Dendritic cell treated with granulocyte-macrophage colony-stimulating factor and Interleukin-4, amounts not matched to agents 40 ng/mL and 50 ng/mL, for 4 days (primary cell): ENCODE measurements around the gene FNDC5.

ENCODE experiments used
- H3K27ac Mint-ChIP-seq: one replicate; pipeline ENCODE4 v1.8.0; 2022; ENCODE audit warnings: mild to moderate bottlenecking, mixed read lengths
- H3K27me3 Mint-ChIP-seq: one replicate; pipeline ENCODE4 v1.8.0; 2022; ENCODE audit warnings: mild to moderate bottlenecking, mixed read lengths
- H3K36me3 Mint-ChIP-seq: one replicate; pipeline ENCODE4 v1.8.0; 2022; ENCODE audit warnings: low read depth, mixed read lengths
- H3K4me1 Mint-ChIP-seq: one replicate; pipeline ENCODE4 v1.8.0; 2022; ENCODE audit warnings: low read depth, mixed read lengths
- H3K4me3 Mint-ChIP-seq: one replicate; pipeline ENCODE4 v1.8.0; 2022; ENCODE audit warnings: mild to moderate bottlenecking, moderate library complexity, mixed read lengths
- H3K9me3 Mint-ChIP-seq: one replicate; pipeline ENCODE4 v1.8.0; 2022; ENCODE audit warnings: mixed read lengths
- intact Hi-C: fragments of 100-400 bp; cut with micrococcal nuclease; formaldehyde crosslinking; loops from one replicate; pipeline ENCODE4 v1.15.0; 2022

The FNDC5 gene

GRCh38 chr1:32859915-32860314 is 10.8 kb downstream of the FNDC5 start:
- Mint-ChIP-seq H3K9me3 (no peaks in the 10 kb centered on the region), H3K27ac (no peak overlapping the region), H3K4me3 (no peak overlapping the region), H3K27me3 (no peaks in the 10 kb centered on the region), H3K4me1 (peaks cover 8% of the 10 kb centered on the region), H3K36me3 (peaks cover 84% of the 10 kb centered on the region)
- intact Hi-C loops: no loop called here

GRCh38 chr1:32858791-32859190 is 11.9 kb downstream of the FNDC5 start:
- intact Hi-C loops: no loop called here
- Mint-ChIP-seq H3K27me3 (no peaks in the 10 kb centered on the region), H3K9me3 (no peaks in the 10 kb centered on the region), H3K36me3 (peaks cover 86% of the 10 kb centered on the region), H3K27ac (no peak overlapping the region), H3K4me3 (no peak overlapping the region), H3K4me1 (peaks cover 8% of the 10 kb centered on the region)

- H3K4me1 Mint-ChIP-seq: peaks cover 8% of the 10 kb centered on the region
- peaks cover 87% of the 10 kb centered on the region for H3K36me3 Mint-ChIP-seq
Measured at GRCh38 chr1:32858136-32858535, 12.6 kb downstream of the FNDC5 start.

GRCh38 chr1:32855861-32856617 is 14.7 kb downstream of the FNDC5 start:
- Mint-ChIP-seq H3K4me3 (no peak overlapping the region), H3K27ac (no peak overlapping the region), H3K4me1 (no peaks in the 10 kb centered on the region), H3K36me3 (peaks cover 85% of the 10 kb centered on the region), H3K9me3 (no peaks in the 10 kb centered on the region), H3K27me3 (no peaks in the 10 kb centered on the region)
- intact Hi-C loops: no loop called here

More at GRCh38 chr1:32858136-32858535, 12.6 kb downstream of the FNDC5 start:
- H3K27ac Mint-ChIP-seq: no peak overlapping the region
- H3K4me3 Mint-ChIP-seq: no peak overlapping the region
- H3K9me3 Mint-ChIP-seq: no peaks in the 10 kb centered on the region
- intact Hi-C loops: no loop called here
- no peaks in the 10 kb centered on the region for H3K27me3 Mint-ChIP-seq

GRCh38 chr1:32848354-32849063 is 22.2 kb downstream of the FNDC5 start:
- H3K4me3 Mint-ChIP-seq: no peak overlapping the region
- peaks cover 66% of the 10 kb centered on the region for H3K36me3 Mint-ChIP-seq
- no peaks in the 10 kb centered on the region for H3K27me3 Mint-ChIP-seq
- intact Hi-C loops: no loop called here
- no peaks in the 10 kb centered on the region for H3K4me1 Mint-ChIP-seq
- H3K9me3 Mint-ChIP-seq: no peaks in the 10 kb centered on the region
- no peak overlapping the region for H3K27ac Mint-ChIP-seq

GRCh38 chr1:32831878-32832277 is 38.8 kb downstream of the FNDC5 start:
- no peak overlapping the region for H3K27ac Mint-ChIP-seq
- intact Hi-C loops: no loop called here
- H3K4me3 Mint-ChIP-seq: no peak overlapping the region
- no peaks in the 10 kb centered on the region for H3K4me1 Mint-ChIP-seq
- peaks cover 88% of the 10 kb centered on the region for H3K36me3 Mint-ChIP-seq
- H3K9me3 Mint-ChIP-seq: no peaks in the 10 kb centered on the region
- H3K27me3 Mint-ChIP-seq: no peaks in the 10 kb centered on the region

GRCh38 chr1:32830092-32830852 is 40.4 kb downstream of the FNDC5 start:
- no peak overlapping the region for H3K27ac Mint-ChIP-seq
- H3K4me3 Mint-ChIP-seq: no peak overlapping the region
- no peaks in the 10 kb centered on the region for H3K9me3 Mint-ChIP-seq
- peaks cover 1% of the 10 kb centered on the region for H3K4me1 Mint-ChIP-seq
- intact Hi-C loops: no loop called here
- no peaks in the 10 kb centered on the region for H3K27me3 Mint-ChIP-seq
- peaks cover 84% of the 10 kb centered on the region for H3K36me3 Mint-ChIP-seq

GRCh38 chr1:32828341-32828740 is 42.4 kb downstream of the FNDC5 start:
- Mint-ChIP-seq H3K36me3 (peaks cover 71% of the 10 kb centered on the region), H3K27ac (no peak overlapping the region), H3K27me3 (no peaks in the 10 kb centered on the region), H3K4me1 (peaks cover 12% of the 10 kb centered on the region), H3K9me3 (no peaks in the 10 kb centered on the region), H3K4me3 (no peak overlapping the region)
- intact Hi-C loops: no loop called here

GRCh38 chr1:32825181-32825580 is 45.5 kb downstream of the FNDC5 start:
- no peaks in the 10 kb centered on the region for H3K9me3 Mint-ChIP-seq
- intact Hi-C loops: no loop called here
- no peak overlapping the region for H3K27ac Mint-ChIP-seq
- H3K36me3 Mint-ChIP-seq: peaks cover 45% of the 10 kb centered on the region
- no peaks in the 10 kb centered on the region for H3K27me3 Mint-ChIP-seq
- peaks cover 12% of the 10 kb centered on the region for H3K4me1 Mint-ChIP-seq
- no peak overlapping the region for H3K4me3 Mint-ChIP-seq

GRCh38 chr1:32818804-32819541 is 51.7 kb downstream of the FNDC5 start:
- intact Hi-C loops: no loop called here
- peaks cover 21% of the 10 kb centered on the region for H3K36me3 Mint-ChIP-seq
- peak overlapping the region; percentile 93 for H3K27ac Mint-ChIP-seq
- H3K9me3 Mint-ChIP-seq: no peaks in the 10 kb centered on the region
- H3K4me3 Mint-ChIP-seq: peak overlapping the region; percentile 94
- no peaks in the 10 kb centered on the region for H3K27me3 Mint-ChIP-seq
- peaks cover 35% of the 10 kb centered on the region for H3K4me1 Mint-ChIP-seq

- Mint-ChIP-seq H3K27me3 (no peaks in the 10 kb centered on the region), H3K9me3 (no peaks in the 10 kb centered on the region), H3K27ac (peak overlapping the region; percentile 93), H3K36me3 (peaks cover 29% of the 10 kb centered on the region), H3K4me1 (peaks cover 44% of the 10 kb centered on the region), H3K4me3 (peak overlapping the region; percentile 94)
- intact Hi-C loops: no loop called here
Measured at GRCh38 chr1:32817815-32818786, 52.6 kb downstream of the FNDC5 start.

- H3K27ac Mint-ChIP-seq: peak within 1 kb of the TSS; percentile 93
- H3K4me1 Mint-ChIP-seq: peaks cover 47% of the 10 kb centered on the region
- H3K36me3 Mint-ChIP-seq: peaks cover 35% of the 10 kb centered on the region
- H3K27me3 Mint-ChIP-seq: no peaks in the 10 kb centered on the region
- intact Hi-C loops: no loop called here
- H3K9me3 Mint-ChIP-seq: no peaks in the 10 kb centered on the region
- H3K4me3 Mint-ChIP-seq: peak within 1 kb of the TSS; percentile 94
Measured at GRCh38 chr1:32817159-32817814, 53.4 kb downstream of the FNDC5 start, which contains the start of the genes S100PBP and YARS1. Gene S100PBP (plus strand): TSS chr1:32817653. CDS start chr1:32826100, 8,447 bp downstream. Gene YARS1 (minus strand): TSS chr1:32817358. CDS start chr1:32817244, 114 bp downstream.
